ENCODE measurements around the gene PC. TPM values are rescaled to one million over a fixed set of nuclear protein-coding genes. Genes with fewer than 3 reads are reported as not detected.
"Not testable (repeated sequence)": the region's sequence is repeated elsewhere in the genome, so short reads cannot be mapped to it uniquely, and the experiment has no call there.

PC gene
- total and polyA plus RNA-seq, 2 experiments from 2014 or later, result 18.3 to 21.7 TPM

DNA sequence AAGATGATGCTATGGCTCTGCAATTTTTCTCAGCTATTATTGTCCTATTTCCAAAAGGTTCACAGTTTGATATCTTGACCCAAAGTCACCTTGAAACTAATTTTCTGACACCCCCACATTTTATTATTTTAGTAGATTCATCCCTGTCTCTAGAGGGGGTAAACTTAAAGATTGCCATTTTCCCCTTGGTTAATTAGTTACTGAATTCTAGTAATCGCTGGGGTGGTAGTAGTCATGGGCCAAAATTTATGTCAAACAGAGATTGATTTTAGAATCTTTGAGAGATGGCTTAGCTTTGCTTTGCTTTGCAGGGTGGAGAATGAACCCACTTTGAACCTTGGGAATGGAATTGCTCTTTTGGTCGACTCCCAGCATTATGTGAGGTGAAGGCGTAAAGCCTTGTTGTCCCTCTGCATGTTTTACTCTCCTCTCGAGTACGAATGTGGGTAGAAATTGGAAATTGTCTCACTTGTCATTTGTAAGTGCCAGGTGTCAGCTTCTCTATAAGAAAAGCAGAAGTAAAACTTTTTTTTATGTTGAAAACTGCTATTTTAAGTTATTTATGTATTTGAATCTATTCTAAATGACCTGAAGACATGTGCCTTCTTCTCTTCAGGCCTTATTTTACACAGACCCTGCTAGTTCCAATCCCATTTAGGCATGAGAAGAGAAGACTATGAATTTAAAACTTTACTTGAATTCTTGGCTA, 157.3 kb downstream of the PC start:
- Histone ChIP-seq H3K4me1 (ENCODE audit: insufficient read depth) (no peaks in the 10 kb centered on the region), H3K27me3 (ENCODE audit: insufficient read depth) (no peaks in the 10 kb centered on the region), H3K4me2 (no peak overlapping the region), H3K79me2 (replicated peaks; ENCODE audit: insufficient read depth) (no peaks in the 10 kb centered on the region), H3K36me3 (ENCODE audit: insufficient read depth) (peaks cover 6% of the 10 kb centered on the region; the same call in 1 of the 2 replicates), H4K20me1 (replicated peaks; ENCODE audit: insufficient read depth) (no peaks in the 10 kb centered on the region), H2AFZ (no peak overlapping the region), H3K27ac (ENCODE audit: low read depth) (no peak overlapping the region), H3K4me3 (no peak overlapping the region), H3F3A (replicated peaks; ENCODE audit: low read depth) (no peaks in the 10 kb centered on the region), H3K9me2 (ENCODE audit: insufficient read depth) (no peaks in the 10 kb centered on the region)
- Mint-ChIP-seq H3K27ac (no peak overlapping the region), H3K4me3 (no peak overlapping the region), H3K27me3 (ENCODE audit: insufficient read depth, low read depth, poor library complexity) (no peaks in the 10 kb centered on the region), H3K9me3 (no peaks in the 10 kb centered on the region), H3K4me1 (no peaks in the 10 kb centered on the region), H3K36me3 (ENCODE audit: low read depth) (peaks cover 2% of the 10 kb centered on the region; the same call in 1 of the 3 replicates)
- TF ChIP-seq POLR2AphosphoS5 (IDR thresholded peaks at IDR 0.05; ENCODE audit: low read depth), result no peak
- no peak for TF ChIP-seq NANOG (IDR thresholded peaks at IDR 0.05; ENCODE audit: borderline replicate concordance)
- TF ChIP-seq JUNB (IDR thresholded peaks at IDR 0.05; ENCODE audit: unreplicated experiment), result no peak
- TF ChIP-seq ZNF114 (CRISPR knock-in tag; IDR thresholded peaks at IDR 0.05), result no peak
- no peak for TF ChIP-seq CREB1 (CRISPR knock-in tag; IDR thresholded peaks at IDR 0.05; ENCODE audit: low read depth)
- TF ChIP-seq, protein P1, sequence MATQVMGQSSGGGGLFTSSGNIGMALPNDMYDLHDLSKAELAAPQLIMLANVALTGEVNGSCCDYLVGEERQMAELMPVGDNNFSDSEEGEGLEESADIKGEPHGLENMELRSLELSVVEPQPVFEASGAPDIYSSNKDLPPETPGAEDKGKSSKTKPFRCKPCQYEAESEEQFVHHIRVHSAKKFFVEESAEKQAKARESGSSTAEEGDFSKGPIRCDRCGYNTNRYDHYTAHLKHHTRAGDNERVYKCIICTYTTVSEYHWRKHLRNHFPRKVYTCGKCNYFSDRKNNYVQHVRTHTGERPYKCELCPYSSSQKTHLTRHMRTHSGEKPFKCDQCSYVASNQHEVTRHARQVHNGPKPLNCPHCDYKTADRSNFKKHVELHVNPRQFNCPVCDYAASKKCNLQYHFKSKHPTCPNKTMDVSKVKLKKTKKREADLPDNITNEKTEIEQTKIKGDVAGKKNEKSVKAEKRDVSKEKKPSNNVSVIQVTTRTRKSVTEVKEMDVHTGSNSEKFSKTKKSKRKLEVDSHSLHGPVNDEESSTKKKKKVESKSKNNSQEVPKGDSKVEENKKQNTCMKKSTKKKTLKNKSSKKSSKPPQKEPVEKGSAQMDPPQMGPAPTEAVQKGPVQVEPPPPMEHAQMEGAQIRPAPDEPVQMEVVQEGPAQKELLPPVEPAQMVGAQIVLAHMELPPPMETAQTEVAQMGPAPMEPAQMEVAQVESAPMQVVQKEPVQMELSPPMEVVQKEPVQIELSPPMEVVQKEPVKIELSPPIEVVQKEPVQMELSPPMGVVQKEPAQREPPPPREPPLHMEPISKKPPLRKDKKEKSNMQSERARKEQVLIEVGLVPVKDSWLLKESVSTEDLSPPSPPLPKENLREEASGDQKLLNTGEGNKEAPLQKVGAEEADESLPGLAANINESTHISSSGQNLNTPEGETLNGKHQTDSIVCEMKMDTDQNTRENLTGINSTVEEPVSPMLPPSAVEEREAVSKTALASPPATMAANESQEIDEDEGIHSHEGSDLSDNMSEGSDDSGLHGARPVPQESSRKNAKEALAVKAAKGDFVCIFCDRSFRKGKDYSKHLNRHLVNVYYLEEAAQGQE (IDR thresholded peaks at IDR 0.05; ENCODE audit: unreplicated experiment), result no peak
- DNase-seq (ENCODE audit: low spot score) (no peak), ATAC-seq (no peak)

DNA sequence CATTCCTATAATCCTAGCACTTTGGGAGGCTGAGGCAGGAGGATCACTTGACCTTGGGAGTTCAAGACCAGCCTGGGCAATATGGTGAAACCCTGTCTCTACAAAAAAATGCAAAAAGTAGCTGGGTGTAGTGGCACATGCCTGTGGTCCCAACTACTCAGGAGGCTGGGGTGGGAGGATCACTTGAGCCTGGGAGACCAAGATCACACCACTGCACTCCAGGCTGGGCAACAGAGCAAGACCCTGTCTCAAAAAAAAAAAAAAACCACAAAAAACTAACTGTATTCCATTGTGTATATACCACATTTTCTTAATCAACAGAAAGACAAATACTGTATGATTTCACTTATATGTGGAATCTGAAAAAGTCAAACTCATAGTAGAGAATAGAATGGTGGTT, 158.4 kb downstream of the PC start:
- H3K27me3 Mint-ChIP-seq (ENCODE audit: insufficient read depth, low read depth, poor library complexity); DNase-seq (ENCODE audit: low spot score): not testable (repeated sequence)

More for the DNA sequence above, 158.4 kb downstream of the PC start:
- H3K4me1 Mint-ChIP-seq; H3K36me3 Mint-ChIP-seq (ENCODE audit: low read depth); H3K9me3 Mint-ChIP-seq; H3K27ac ChIP-seq (ENCODE audit: low read depth); H3K79me2 ChIP-seq (replicated peaks; ENCODE audit: insufficient read depth); H3K4me3 Mint-ChIP-seq; H4K20me1 ChIP-seq (replicated peaks; ENCODE audit: insufficient read depth); H3K36me3 ChIP-seq (ENCODE audit: insufficient read depth); H3F3A ChIP-seq (replicated peaks; ENCODE audit: low read depth); H2AFZ ChIP-seq; H3K4me2 ChIP-seq; H3K27me3 ChIP-seq (ENCODE audit: insufficient read depth); ATAC-seq; H3K4me3 ChIP-seq; H3K9me2 ChIP-seq (ENCODE audit: insufficient read depth); H3K4me1 ChIP-seq (ENCODE audit: insufficient read depth); H3K27ac Mint-ChIP-seq: not testable (repeated sequence)

Small RNAs within 50 kb of the gene (microRNA-seq; reads per million reads assigned to microRNA genes)
- not detected for gene MIR3163

Small RNAs within 50 kb of the gene (small RNA-seq; reads per million reads assigned to genes)
- not detected for gene MIR3163 (ENCODE audit: low replicate concordance)
- gene RNU7-23P (ENCODE audit: low replicate concordance), result not detected

Other genes starting within 250 kb of the PC start
- 28.9 and 49.1 TPM in 2 replicates for gene SPTBN2, start 229.2 kb downstream of the PC start, total RNA-seq (2014; rRNA removed; shearing (Covaris generic))
- gene SPTBN2, start 229.2 kb downstream of the PC start, polyA plus RNA-seq (2016; fragmentation: Nextera tagmentation; extraction: Ambion mirVana), result 6.9 and 7.7 TPM in 2 replicates
- gene RCE1, start 114.9 kb downstream of the PC start, total RNA-seq (2014; rRNA removed; shearing (Covaris generic)), result 44.7 and 55.1 TPM in 2 replicates
- gene RCE1, start 114.9 kb downstream of the PC start, polyA plus RNA-seq (2016; fragmentation: Nextera tagmentation; extraction: Ambion mirVana), result 27.7 and 27.8 TPM in 2 replicates
- 56.7 and 63.5 TPM in 2 replicates for gene LRFN4, start 101.3 kb downstream of the PC start, total RNA-seq (2014; rRNA removed; shearing (Covaris generic))
- gene LRFN4, start 101.3 kb downstream of the PC start, polyA plus RNA-seq (2016; fragmentation: Nextera tagmentation; extraction: Ambion mirVana), result 9.8 and 11.1 TPM in 2 replicates
- 0.21 TPM in 1 of 2 replicates, not detected in the other for gene C11orf86, start 16.9 kb upstream of the PC start, total RNA-seq (2014; rRNA removed; shearing (Covaris generic))
- 0.73 and 0.74 TPM in 2 replicates for gene C11orf86, start 16.9 kb upstream of the PC start, polyA plus RNA-seq (2016; fragmentation: Nextera tagmentation; extraction: Ambion mirVana)
- 2.5 and 3.1 TPM in 2 replicates for gene SYT12, start 64.8 kb upstream of the PC start, total RNA-seq (2014; rRNA removed; shearing (Covaris generic))
- 0.92 TPM in 2 replicates for gene SYT12, start 64.8 kb upstream of the PC start, polyA plus RNA-seq (2016; fragmentation: Nextera tagmentation; extraction: Ambion mirVana)
- 16.2 and 16.7 TPM in 2 replicates for gene RHOD, start 98.5 kb upstream of the PC start, total RNA-seq (2014; rRNA removed; shearing (Covaris generic))
- gene RHOD, start 98.5 kb upstream of the PC start, polyA plus RNA-seq (2016; fragmentation: Nextera tagmentation; extraction: Ambion mirVana), result 12.7 and 13.8 TPM in 2 replicates
- gene KDM2A, start 160.9 kb upstream of the PC start, total RNA-seq (2014; rRNA removed; shearing (Covaris generic)), result 38.0 and 54.1 TPM in 2 replicates
- 24.2 and 25.0 TPM in 2 replicates for gene KDM2A, start 160.9 kb upstream of the PC start, polyA plus RNA-seq (2016; fragmentation: Nextera tagmentation; extraction: Ambion mirVana)